Cardiac fibroblast (primary cell): ENCODE results near the gene PAXIP1.

Experiments used
- DNase-seq, 2 donors: peaks; one replicate each; pipeline versions ENCODE4 v3.0.0 to v3.0.0-alpha.2; 2010; ENCODE audit warnings: low read depth in 2 of 2
- H3K4me3 ChIP-seq, 2 donors: replicated peaks in 1 of 2; 1 replicate in 1 of 2; 2 replicates in 1 of 2; pipeline ENCODE4 v1.5.1; 2011; ENCODE audit warnings: low read depth in 2 of 2, low read length in 2 of 2, mild to moderate bottlenecking in 2 of 2, moderate library complexity in 1 of 2
- TF ChIP-seq, protein P1 (sequence below): IDR thresholded peaks from one replicate; pipeline ENCODE4 v1.5.1; 2011; ENCODE audit warnings: low read depth, mild to moderate bottlenecking, low read length, inconsistent platforms

Gene PAXIP1

GRCh38 chr7:154968336-154969001, 34.5 kb downstream of the PAXIP1 start:
- TF ChIP-seq, protein P1, sequence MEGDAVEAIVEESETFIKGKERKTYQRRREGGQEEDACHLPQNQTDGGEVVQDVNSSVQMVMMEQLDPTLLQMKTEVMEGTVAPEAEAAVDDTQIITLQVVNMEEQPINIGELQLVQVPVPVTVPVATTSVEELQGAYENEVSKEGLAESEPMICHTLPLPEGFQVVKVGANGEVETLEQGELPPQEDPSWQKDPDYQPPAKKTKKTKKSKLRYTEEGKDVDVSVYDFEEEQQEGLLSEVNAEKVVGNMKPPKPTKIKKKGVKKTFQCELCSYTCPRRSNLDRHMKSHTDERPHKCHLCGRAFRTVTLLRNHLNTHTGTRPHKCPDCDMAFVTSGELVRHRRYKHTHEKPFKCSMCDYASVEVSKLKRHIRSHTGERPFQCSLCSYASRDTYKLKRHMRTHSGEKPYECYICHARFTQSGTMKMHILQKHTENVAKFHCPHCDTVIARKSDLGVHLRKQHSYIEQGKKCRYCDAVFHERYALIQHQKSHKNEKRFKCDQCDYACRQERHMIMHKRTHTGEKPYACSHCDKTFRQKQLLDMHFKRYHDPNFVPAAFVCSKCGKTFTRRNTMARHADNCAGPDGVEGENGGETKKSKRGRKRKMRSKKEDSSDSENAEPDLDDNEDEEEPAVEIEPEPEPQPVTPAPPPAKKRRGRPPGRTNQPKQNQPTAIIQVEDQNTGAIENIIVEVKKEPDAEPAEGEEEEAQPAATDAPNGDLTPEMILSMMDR, result no peak
- no peak for DNase-seq
- H3K4me3 ChIP-seq, result no peak overlapping the region

DNA sequence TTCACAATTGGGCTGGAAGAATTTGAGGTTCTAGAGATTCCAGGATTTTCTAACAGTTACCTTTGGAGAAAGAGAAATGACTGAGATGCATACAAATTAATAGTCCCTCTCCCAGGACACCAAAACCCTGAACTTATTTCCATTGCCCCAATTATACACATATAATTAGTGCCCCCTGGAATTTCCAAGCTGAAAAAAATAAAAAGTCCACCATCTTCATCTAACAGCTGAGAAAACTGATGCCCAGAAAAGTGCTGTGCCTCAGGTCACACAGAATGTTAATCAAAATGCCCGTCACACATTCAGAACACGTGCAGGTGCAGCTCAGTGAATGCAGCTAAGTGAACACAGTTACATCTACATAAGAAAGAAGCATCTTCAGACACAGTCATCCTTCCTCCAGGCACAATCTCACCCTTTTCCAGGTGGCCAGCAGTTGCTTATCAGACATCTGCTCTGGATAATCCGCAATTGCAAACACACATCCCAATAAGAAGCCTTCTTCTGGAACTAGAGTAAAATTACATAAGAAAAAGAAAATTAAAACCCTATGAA, 35.4 kb downstream of the PAXIP1 start:
- DNase-seq, result no peak
- no peak overlapping the region for H3K4me3 ChIP-seq
- TF ChIP-seq, protein P1, result no peak

DNA sequence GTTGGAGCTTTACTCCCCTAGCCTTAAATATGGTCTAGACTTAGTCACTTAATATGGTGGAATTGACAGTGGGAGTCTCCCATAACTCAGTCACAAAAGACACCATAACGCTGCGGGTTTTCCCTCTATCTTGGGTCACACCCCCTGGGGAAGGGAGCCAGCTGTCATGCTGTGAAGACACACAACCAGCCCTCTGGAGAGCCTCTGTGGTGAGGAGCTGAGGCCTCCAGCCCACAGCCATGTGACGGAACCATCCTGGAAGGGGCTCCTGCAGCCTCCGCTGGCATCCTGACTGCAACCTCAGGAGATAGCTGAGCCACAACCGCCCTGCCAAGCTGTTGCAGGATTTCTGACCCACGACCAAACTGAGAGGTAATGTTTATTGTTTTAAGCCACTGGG, 37.9 kb downstream of the PAXIP1 start:
- no peak for DNase-seq
- no peak overlapping the region for H3K4me3 ChIP-seq
- TF ChIP-seq, protein P1, result no peak

DNA sequence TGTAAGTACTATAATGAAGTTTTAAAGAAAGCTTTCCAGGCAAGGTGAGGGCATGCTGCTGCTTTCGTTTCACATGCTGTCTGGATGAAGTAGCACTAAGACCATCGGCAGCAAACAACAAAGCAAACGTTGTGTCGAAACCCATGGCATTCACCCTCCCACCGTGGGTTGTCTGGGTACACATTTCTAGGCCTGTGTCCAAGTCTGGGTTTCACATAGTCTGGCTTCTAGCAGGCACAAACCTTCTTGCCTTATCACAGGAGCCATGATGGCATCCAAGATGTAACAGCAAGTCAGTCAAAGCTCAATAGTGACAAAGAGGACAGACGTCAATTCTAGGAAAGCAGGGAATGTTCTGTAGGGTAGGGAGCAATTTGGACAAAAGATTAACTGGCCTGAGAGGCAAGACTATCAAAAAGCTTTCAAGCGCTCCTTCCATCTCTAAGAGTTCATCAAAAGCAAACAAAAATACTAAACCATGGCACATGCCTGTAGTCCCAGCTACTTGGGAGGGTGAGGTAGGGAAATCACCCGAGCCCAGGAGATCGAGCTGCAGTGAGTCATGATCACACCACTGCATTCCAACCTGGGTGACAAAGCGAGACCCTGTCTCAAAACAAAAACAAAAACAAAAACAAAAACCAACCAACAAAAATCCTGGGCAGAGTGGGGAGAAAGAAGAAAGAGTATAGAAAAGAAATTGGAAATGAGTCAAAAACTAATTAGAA, 42.7 kb downstream of the PAXIP1 start:
- DNase-seq, result peak in 1 of 2 donors; percentile 50
- TF ChIP-seq, protein P1, result no peak
- no peak overlapping the region for H3K4me3 ChIP-seq

DNA sequence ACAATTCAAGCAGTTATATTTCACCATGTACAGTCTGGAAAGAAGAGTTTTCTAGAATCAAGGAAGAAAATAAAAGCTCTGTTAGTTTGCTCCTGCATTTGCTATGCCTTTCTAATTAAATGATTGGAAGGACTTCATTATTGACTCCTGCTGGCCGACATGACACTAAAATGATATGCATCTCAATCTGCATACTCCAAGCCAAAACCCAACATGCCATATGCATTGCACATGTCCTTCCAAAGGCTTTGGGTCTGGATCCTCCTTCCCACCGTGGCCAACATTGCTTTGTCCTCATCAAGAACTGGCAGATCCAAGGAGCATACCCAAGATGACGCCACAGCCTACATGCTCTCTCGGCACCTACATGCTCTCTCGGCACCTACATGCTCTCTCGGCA, 46.5 kb downstream of the PAXIP1 start:
- TF ChIP-seq, protein P1, result no peak
- DNase-seq, result no peak
- no peak overlapping the region for H3K4me3 ChIP-seq

- peak; percentile 41 to 64 for DNase-seq
- no peak overlapping the region for H3K4me3 ChIP-seq
- TF ChIP-seq, protein P1, result peak; percentile 76
These were observed 49.8 kb downstream of the PAXIP1 start for GRCh38 chr7:154953006-154953684.
